22Rv1 (cell line): ENCODE data around the gene KRT75.

Experiments used
- CTCF ChIP-seq: fragments of 450-650 bp; IDR thresholded peaks from 2 replicates; pipeline ENCODE4 v1.5.1; 2017; ENCODE audit warnings: mild to moderate bottlenecking
- ZFX ChIP-seq: fragments of 450-650 bp; IDR thresholded peaks from 2 replicates; pipeline ENCODE4 v1.6.1; 2017; ENCODE audit warnings: antibody characterized with exemption, borderline replicate concordance

GRCh38 chr12:52426034-52426433 is 8.1 kb downstream of the KRT75 start:
- no peak for TF ChIP-seq CTCF
- TF ChIP-seq ZFX = no peak
